GM18907 (cell line): ENCODE results near the gene GPR39.

Experiments used
- ATAC-seq: cut with Tn5 transposase; IDR thresholded peaks from one replicate; pipeline ENCODE4 v1.9.1; 2021; ENCODE audit warnings: mild to moderate bottlenecking, moderate library complexity; ENCODE audit not compliant: unreplicated experiment

The GPR39 gene

GRCh38 chr2:132597166-132597565, 180.6 kb downstream of the GPR39 start:
- ATAC-seq: no peak

DNA sequence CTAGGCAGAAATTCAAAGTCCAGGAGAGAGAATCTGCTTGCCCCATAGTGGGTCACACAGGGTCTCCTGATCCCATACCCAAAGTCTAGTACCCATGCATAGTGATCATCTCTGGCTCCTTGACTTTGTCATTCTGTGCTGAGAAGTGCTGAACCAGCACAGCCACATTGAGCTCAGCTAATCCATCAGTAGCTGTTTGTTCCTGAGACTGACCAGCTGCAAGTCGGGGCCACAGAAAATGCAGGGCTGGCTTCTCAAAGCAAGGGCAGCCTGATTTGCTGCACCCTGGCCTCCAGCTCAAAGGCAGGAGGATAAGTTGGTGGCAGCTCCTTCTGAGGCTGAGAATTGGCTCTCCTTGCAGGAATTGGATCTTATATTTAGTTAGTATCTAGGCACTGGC, 181.2 kb downstream of the GPR39 start:
- no peak for ATAC-seq

- ATAC-seq: no peak
Measured at GRCh38 chr2:132598536-132598935, 181.9 kb downstream of the GPR39 start.

GRCh38 chr2:132599556-132599955, 183.0 kb downstream of the GPR39 start:
- ATAC-seq: no peak

DNA sequence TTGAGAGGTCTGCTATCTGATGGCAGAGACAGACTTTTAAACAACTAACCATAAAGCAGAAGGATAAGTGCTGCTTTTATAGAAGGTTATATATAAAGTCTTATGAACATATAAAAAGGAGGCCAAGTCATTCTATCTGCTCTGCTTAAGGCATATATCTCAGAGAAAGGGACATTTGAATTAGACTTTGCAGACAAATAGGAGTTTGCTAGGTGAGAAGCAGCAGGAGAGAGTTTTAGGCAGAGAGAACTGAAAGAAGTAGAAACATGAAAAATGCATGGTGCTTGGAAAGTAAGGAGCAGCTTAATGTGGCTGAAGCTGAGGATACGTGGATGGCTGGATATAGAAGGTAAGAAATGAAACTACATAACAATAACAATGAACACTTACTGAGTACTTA, 188.0 kb downstream of the GPR39 start:
- ATAC-seq: no peak

GRCh38 chr2:132605236-132606180, 188.9 kb downstream of the GPR39 start:
- no peak for ATAC-seq

GRCh38 chr2:132606649-132607048, 190.0 kb downstream of the GPR39 start:
- ATAC-seq: no peak

DNA sequence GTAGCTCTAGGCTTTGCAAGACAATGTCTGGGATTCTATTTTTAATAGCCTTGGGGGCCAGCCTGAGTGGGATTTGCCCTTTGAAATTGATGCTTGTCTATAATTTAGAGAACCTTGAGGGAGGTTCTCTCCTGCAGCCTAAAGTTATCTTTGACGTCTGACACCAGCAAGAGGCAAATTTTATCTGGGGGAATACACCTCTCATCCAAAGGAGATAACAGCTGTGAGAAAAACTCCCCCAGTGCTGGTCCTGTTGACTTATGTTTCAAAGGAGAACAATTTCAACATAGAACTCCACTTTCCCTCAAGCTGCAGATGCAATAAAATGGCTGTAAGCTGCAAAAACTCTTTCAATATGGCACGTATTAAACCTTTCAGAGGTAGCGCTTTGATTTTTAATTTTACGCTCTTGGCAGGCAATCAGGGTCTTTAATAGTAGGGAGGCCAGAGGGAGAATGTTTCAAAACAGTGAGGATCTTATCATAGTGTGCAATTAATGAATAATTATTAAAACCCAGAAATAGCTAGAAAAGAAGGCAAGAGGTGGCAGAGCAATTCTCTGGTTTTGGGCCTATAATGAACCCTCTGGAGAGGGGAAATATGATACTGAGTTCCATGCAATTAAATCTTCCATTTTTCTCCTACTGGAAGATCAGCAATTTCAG, 191.0 kb downstream of the GPR39 start:
- ATAC-seq: no peak

GRCh38 chr2:132608311-132608710, 191.7 kb downstream of the GPR39 start:
- ATAC-seq: no peak

DNA sequence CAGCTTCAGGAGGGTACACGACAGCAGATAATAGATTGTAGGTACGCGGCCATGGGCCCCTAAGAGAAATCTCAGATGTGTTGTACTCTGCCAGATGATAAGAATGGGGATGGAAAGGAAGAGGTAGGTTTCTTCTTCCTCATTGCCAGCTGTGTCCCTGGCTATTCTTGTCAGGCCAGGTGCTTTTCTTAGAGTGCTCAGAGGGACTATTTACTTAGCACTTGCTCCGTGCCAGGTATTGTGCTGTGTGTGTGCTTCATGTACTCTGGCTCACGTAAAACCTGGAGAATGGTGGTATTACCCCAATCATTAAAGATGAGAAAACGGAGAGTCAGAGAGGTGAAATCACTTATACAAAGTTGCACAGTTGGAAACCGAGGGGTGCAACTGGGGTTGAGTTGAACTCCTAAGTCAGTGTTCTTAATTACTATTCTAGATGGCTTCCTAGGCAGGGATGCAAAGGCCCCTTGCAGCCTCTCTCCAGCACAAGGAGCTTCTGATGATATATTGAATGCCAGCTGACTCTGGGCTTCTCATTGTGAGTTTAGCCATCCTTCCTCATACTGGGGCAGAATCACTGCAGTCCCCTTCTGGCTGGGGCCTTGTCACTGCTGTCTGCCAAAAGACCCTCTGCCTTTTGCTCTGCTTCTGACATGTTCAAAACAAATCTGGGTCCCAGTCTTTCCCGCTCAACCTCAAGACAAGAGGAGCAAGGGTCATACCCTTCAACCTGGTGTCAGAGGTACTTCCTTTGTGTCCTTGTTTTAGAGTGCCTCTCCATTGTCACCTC, 192.7 kb downstream of the GPR39 start:
- ATAC-seq: no peak

- no peak for ATAC-seq
Measured at GRCh38 chr2:132611719-132612118, 195.1 kb downstream of the GPR39 start.

DNA sequence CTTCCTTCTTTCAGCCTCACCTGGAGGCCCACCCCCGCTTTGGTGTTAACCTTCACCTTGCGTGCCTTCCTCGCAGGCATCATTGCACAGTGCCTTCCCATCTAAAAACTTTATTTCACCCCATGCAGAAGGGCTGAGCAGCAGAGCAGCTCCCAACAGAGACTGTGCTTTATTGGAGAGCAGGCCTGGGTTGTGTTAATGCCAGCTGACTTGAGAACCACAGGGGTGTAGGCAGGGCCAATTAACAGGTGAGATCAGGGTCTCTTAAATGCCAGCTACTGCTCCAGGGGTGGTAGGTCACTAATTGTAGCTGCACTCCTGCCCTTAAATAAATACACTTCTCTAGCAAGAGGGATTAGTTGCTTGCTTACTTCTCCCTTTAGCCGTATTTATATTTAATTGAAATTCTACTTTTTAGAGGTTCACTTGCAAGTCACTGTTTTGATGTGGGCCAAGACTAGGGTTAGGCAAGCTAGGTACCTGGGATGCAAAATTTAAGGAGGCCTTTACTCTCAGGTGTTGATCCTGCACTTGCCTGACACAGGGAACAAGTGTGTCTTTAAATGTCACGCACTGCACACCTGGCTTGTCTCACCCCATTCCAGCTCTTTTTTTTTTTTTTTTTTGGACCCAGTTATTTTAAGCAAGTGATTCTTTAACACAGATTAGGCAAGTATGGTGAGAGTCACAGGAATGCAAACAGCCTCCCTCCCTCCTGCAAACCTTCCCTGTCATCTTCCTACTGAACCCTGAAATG, 198.9 kb downstream of the GPR39 start:
- ATAC-seq: no peak

DNA sequence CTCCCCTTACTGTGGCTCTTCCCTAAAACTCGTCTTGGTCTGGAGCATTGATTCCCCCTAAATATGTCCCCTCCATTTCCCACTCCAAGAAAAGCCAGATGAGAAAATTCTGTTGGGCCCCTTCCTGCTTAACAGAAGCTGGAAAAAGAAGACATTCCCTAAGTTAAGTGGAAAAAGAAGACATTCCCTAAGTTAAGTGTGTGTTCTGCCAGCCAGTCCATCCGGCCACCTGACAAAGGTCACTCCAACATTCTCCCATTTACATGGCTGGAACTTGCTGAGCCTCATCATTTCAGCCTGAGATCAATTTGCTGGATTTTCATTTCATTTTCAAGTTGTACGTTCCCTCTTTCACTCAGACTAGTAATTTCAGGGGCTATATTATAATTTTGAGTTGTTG, 201.4 kb downstream of the GPR39 start:
- ATAC-seq: no peak

DNA sequence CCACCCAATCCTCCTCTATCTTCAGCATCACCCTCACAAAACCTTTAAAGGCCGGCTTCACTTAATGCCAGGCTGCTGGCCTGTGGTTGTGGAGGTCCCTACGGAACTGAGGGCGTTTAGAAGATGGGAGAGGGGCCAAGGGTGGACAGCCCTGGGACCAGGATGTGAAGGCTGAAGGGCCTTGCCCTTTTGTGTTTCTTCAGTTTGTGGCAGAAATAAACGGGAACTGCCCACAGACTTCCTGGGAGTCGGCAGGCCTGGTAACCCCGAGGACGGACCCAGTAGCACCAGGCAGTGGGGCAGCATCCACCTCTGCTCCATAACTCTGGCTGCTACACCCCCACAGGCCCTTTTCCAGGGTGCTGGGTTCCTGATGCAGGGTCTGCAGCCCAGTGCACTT, 202.1 kb downstream of the GPR39 start:
- ATAC-seq: no peak

DNA sequence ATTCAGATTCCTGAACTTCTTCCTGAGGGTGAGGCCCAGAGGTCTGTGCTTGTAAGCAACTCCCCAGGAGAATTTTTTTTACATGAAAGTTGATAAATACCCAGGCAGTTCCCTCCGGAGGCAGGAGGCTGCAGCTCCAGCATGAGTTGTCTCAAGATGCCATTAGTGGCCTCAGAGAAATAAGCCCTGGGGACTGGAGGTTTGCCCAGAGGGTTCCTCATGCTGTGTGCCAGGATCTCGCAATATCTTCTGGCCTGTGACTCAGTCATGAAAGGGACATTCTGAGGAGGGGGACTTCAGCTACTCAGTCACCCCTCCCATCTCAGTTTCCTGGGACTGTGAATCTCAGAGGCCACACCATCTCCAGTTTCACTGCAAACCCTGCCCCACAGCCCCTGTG, 203.5 kb downstream of the GPR39 start:
- no peak for ATAC-seq

- no peak for ATAC-seq
Measured at GRCh38 chr2:132621131-132621875, 204.7 kb downstream of the GPR39 start.

- no peak for ATAC-seq
Measured at GRCh38 chr2:132623096-132623839, 206.7 kb downstream of the GPR39 start.

GRCh38 chr2:132627536-132627935, 210.9 kb downstream of the GPR39 start:
- no peak for ATAC-seq

GRCh38 chr2:132632000-132632649, 215.5 kb downstream of the GPR39 start:
- no peak for ATAC-seq
